GM13977 (cell line): Measurements from ENCODE around the gene CCBE1.

Source experiments
- DNase-seq: peaks from one replicate; pipeline ENCODE4 v3.0.0; 2012; ENCODE audit warnings: low spot score
- CTCF ChIP-seq: IDR thresholded peaks from 2 replicates; pipeline ENCODE4 v1.5.1; 2012; ENCODE audit warnings: mild to moderate bottlenecking, control low read depth; ENCODE audit not compliant: insufficient read depth; ENCODE audit errors: extremely low read depth, missing control alignments
- in situ Hi-C: fragments of 300-500 bp; cut with MboI; formaldehyde crosslinking; loops from one replicate; pipeline ENCODE4 v1.12.0; 2022; ENCODE audit warnings: low sequenced_read_pairs, low pct_unique_long_range_greater_than_20kb, mixed read lengths, inconsistent platforms; ENCODE audit not compliant: unreplicated experiment

Gene CCBE1

GRCh38 chr18:59681051-59681450 lies 16.2 kb downstream of the CCBE1 start:
- TF ChIP-seq CTCF: no peak
- no peak for DNase-seq
- in situ Hi-C loops: no loop called here

GRCh38 chr18:59675346-59675745 lies 21.9 kb downstream of the CCBE1 start:
- in situ Hi-C loops: no loop called here
- no peak for TF ChIP-seq CTCF
- no peak for DNase-seq

- in situ Hi-C loops: no loop called here
- TF ChIP-seq CTCF: no peak
- no peak for DNase-seq
Measured at GRCh38 chr18:59674903-59675270, 22.3 kb downstream of the CCBE1 start.

GRCh38 chr18:59674186-59674902 lies 22.9 kb downstream of the CCBE1 start:
- in situ Hi-C loops: no loop called here
- no peak for TF ChIP-seq CTCF
- DNase-seq: no peak

- TF ChIP-seq CTCF: no peak
- DNase-seq: no peak
- in situ Hi-C loops: no loop called here
Measured at GRCh38 chr18:59672235-59672711, 24.9 kb downstream of the CCBE1 start.

GRCh38 chr18:59671551-59671950 lies 25.7 kb downstream of the CCBE1 start:
- in situ Hi-C loops: no loop called here
- DNase-seq: no peak
- no peak for TF ChIP-seq CTCF
